Measurements from ENCODE around the gene TP73. TPM values are rescaled to one million over a fixed set of nuclear protein-coding genes. Genes with fewer than 3 reads are reported as not detected.

Gene TP73
- total RNA-seq, 1 experiment from 2014 or later, result 19.2 TPM

- Histone ChIP-seq H3K4me2 (ENCODE audit: low read length) (no peak overlapping the region), H2AFZ (ENCODE audit: low read depth, low read length, poor library complexity, severe bottlenecking) (no peak overlapping the region), H3K4me1 (ENCODE audit: control insufficient read depth in 1 of 2, insufficient read depth in 2 of 2, low read length in 2 of 2) (peaks cover 9 to 10% of the 10 kb centered on the region in 2 experiments; a peak in 3 of 4 replicates), H3K27ac (ENCODE audit: low read depth, low read length) (no peak overlapping the region), H3K4me3 (replicated peaks in 1 of 2; ENCODE audit: low read depth in 1 of 2, low read length in 2 of 2) (no peak overlapping the region), H3K9me2 (ENCODE audit: insufficient read depth) (no peaks in the 10 kb centered on the region), H3K9me3 (ENCODE audit: control insufficient read depth in 1 of 2, insufficient read depth in 1 of 2, low read depth in 1 of 2, low read length in 2 of 2) (no peaks in the 10 kb centered on the region), H3K27me3 (ENCODE audit: insufficient read depth, low read length) (no peaks in the 10 kb centered on the region), H3K9ac (ENCODE audit: low read length) (no peak overlapping the region), H3K79me2 (ENCODE audit: insufficient read depth, low read length) (peaks cover 86% of the 10 kb centered on the region), H3K36me3 (ENCODE audit: control insufficient read depth in 1 of 2, insufficient read depth in 2 of 2, low read length in 2 of 2) (no peaks in the 10 kb centered on the region), H4K20me1 (ENCODE audit: insufficient read depth) (peaks cover 5% of the 10 kb centered on the region; the same call in 1 of the 2 replicates)
- ATAC-seq, result no peak
- TF ChIP-seq ZFX (IDR thresholded peaks at IDR 0.05) (no peak), TCF7L2 (IDR thresholded peaks at IDR 0.05; ENCODE audit: borderline replicate concordance, extremely low read depth, insufficient read depth, insufficient read length) (no peak), EZH2phosphoT487 (IDR thresholded peaks at IDR 0.05; ENCODE audit: borderline replicate concordance) (no peak), CEBPB (IDR thresholded peaks at IDR 0.05; ENCODE audit: low read depth) (no peak)
- DNase-seq (ENCODE audit: low read depth, low spot score), result no peak
- intact Hi-C loops (cut with micrococcal nuclease), result no loop called here
- BruUV-seq (replicated peaks), result no TSS peak
- POLR2A ChIA-PET, result no interaction called here
- RAD21 ChIA-PET (ENCODE audit: low non-redundant PET in 1 of 2, low total read pairs in 2 of 2, uncharacterized antibody in 2 of 2, unreplicated experiment in 2 of 2), result no interaction called here
- CTCF ChIA-PET, result no interaction called here
Measured at GRCh38 chr1:3657578-3658230, 5.4 kb downstream of the TP73 start.

- peaks cover 83% of the 10 kb centered on the region for H3K79me2 ChIP-seq (ENCODE audit: insufficient read depth, low read length)
- peaks cover 8 to 9% of the 10 kb centered on the region in 2 experiments; a peak in 3 of 4 replicates for H3K4me1 ChIP-seq (ENCODE audit: control insufficient read depth in 1 of 2, insufficient read depth in 2 of 2, low read length in 2 of 2)
- DNase-seq (ENCODE audit: low read depth, low spot score) (no peak), ATAC-seq (no peak)
- no peaks in the 10 kb centered on the region for H3K36me3 ChIP-seq (ENCODE audit: control insufficient read depth in 1 of 2, insufficient read depth in 2 of 2, low read length in 2 of 2)
- H3K9me2 ChIP-seq (ENCODE audit: insufficient read depth), result no peaks in the 10 kb centered on the region
- no peaks in the 10 kb centered on the region for H3K9me3 ChIP-seq (ENCODE audit: control insufficient read depth in 1 of 2, insufficient read depth in 1 of 2, low read depth in 1 of 2, low read length in 2 of 2)
- H3K4me3 ChIP-seq (replicated peaks in 1 of 2; ENCODE audit: low read depth in 1 of 2, low read length in 2 of 2), result no peak overlapping the region
- H4K20me1 ChIP-seq (ENCODE audit: insufficient read depth), result peaks cover 5% of the 10 kb centered on the region; the same call in 1 of the 2 replicates
- H3K27ac ChIP-seq (ENCODE audit: low read depth, low read length), result no peak overlapping the region
- ChIA-PET RAD21 (ENCODE audit: low non-redundant PET in 1 of 2, low total read pairs in 2 of 2, uncharacterized antibody in 2 of 2, unreplicated experiment in 2 of 2) (no interaction called here), POLR2A (no interaction called here), CTCF (no interaction called here)
- no peaks in the 10 kb centered on the region for H3K27me3 ChIP-seq (ENCODE audit: insufficient read depth, low read length)
- H3K9ac ChIP-seq (ENCODE audit: low read length), result no peak overlapping the region
- no peak overlapping the region for H3K4me2 ChIP-seq (ENCODE audit: low read length)
- intact Hi-C loops (cut with micrococcal nuclease), result no loop called here
- BruUV-seq (replicated peaks), result no TSS peak
- no peak overlapping the region for H2AFZ ChIP-seq (ENCODE audit: low read depth, low read length, poor library complexity, severe bottlenecking)
- TF ChIP-seq ATF3 (IDR thresholded peaks at IDR 0.05), result no peak
- no peak for TF ChIP-seq EZH2phosphoT487 (IDR thresholded peaks at IDR 0.05; ENCODE audit: borderline replicate concordance)
- no peak for TF ChIP-seq MAX (IDR thresholded peaks at IDR 0.05)
- no peak for TF ChIP-seq YY1 (IDR thresholded peaks at IDR 0.05; ENCODE audit: extremely low read depth, insufficient replicate concordance, low read depth, low read length)
- no peak for TF ChIP-seq ZNF274 (IDR thresholded peaks at IDR 0.05; ENCODE audit: low read depth, low read length)
- no peak for TF ChIP-seq REST (IDR thresholded peaks at IDR 0.05; ENCODE audit: low read depth)
- no peak for TF ChIP-seq EZH2 (IDR thresholded peaks at IDR 0.05)
- TF ChIP-seq POLR2A (IDR thresholded peaks at IDR 0.05; ENCODE audit: borderline replicate concordance, extremely low read depth, insufficient read depth, insufficient read length), result no peak
- no peak for TF ChIP-seq RAD21 (IDR thresholded peaks at IDR 0.05; ENCODE audit: low read depth)
- TF ChIP-seq SP1 (IDR thresholded peaks at IDR 0.05; ENCODE audit: low read depth), result no peak
- no peak for TF ChIP-seq SRF (IDR thresholded peaks at IDR 0.05; ENCODE audit: low read depth)
- no peak for TF ChIP-seq ZFX (IDR thresholded peaks at IDR 0.05)
- no peak for TF ChIP-seq JUND (IDR thresholded peaks at IDR 0.05)
Measured at GRCh38 chr1:3658231-3658615, 5.9 kb downstream of the TP73 start.
